Measurements from ENCODE around the gene ZNF586.

ZNF586 gene

GRCh38 chr19:57747472-57747807 is 22.0 kb upstream of the ZNF586 start:
- Histone ChIP-seq H3K27ac (no peak overlapping the region), H3K36me3 (replicated peaks) (peaks cover 25% of the 10 kb centered on the region), H3K4me3 (ENCODE audit: low read depth, low read length) (peak overlapping the region; percentile 99), H3K27me3 (replicated peaks) (no peaks in the 10 kb centered on the region)
- DNase-seq = no peak
- in situ Hi-C loops (cut with HindIII; ENCODE audit: low pct_ligation_motif_present, low sequenced_read_pairs) = no loop called here
- TF ChIP-seq CTCF (IDR thresholded peaks at IDR 0.05; ENCODE audit: low read depth, low read length, missing control alignments) = no peak

GRCh38 chr19:57748029-57748428 is 21.4 kb upstream of the ZNF586 start:
- Histone ChIP-seq H3K27ac (no peak overlapping the region), H3K4me3 (ENCODE audit: low read depth, low read length) (no peak overlapping the region), H3K36me3 (replicated peaks) (peaks cover 31% of the 10 kb centered on the region), H3K27me3 (replicated peaks) (no peaks in the 10 kb centered on the region)
- in situ Hi-C loops (cut with HindIII; ENCODE audit: low pct_ligation_motif_present, low sequenced_read_pairs) = no loop called here
- no peak for DNase-seq
- no peak for TF ChIP-seq CTCF (IDR thresholded peaks at IDR 0.05; ENCODE audit: low read depth, low read length, missing control alignments)

- no peak overlapping the region for H3K4me3 ChIP-seq (ENCODE audit: low read depth, low read length)
- DNase-seq = no peak
- in situ Hi-C loops (cut with HindIII; ENCODE audit: low pct_ligation_motif_present, low sequenced_read_pairs) = no loop called here
- H3K36me3 ChIP-seq (replicated peaks) = peaks cover 68% of the 10 kb centered on the region
- no peak overlapping the region for H3K27ac ChIP-seq
- no peak for TF ChIP-seq CTCF (IDR thresholded peaks at IDR 0.05; ENCODE audit: low read depth, low read length, missing control alignments)
- H3K27me3 ChIP-seq (replicated peaks) = no peaks in the 10 kb centered on the region
These were observed 15.3 kb upstream of the ZNF586 start for GRCh38 chr19:57754091-57754673.

GRCh38 chr19:57755031-57755430 is 14.4 kb upstream of the ZNF586 start:
- in situ Hi-C loops (cut with HindIII; ENCODE audit: low pct_ligation_motif_present, low sequenced_read_pairs) = no loop called here
- no peak for TF ChIP-seq CTCF (IDR thresholded peaks at IDR 0.05; ENCODE audit: low read depth, low read length, missing control alignments)
- no peaks in the 10 kb centered on the region for H3K27me3 ChIP-seq (replicated peaks)
- H3K4me3 ChIP-seq (ENCODE audit: low read depth, low read length) = no peak overlapping the region
- no peak for DNase-seq
- H3K27ac ChIP-seq = no peak overlapping the region
- H3K36me3 ChIP-seq (replicated peaks) = peaks cover 69% of the 10 kb centered on the region

- Histone ChIP-seq H3K27ac (no peak overlapping the region), H3K4me3 (ENCODE audit: low read depth, low read length) (no peak overlapping the region), H3K27me3 (replicated peaks) (no peaks in the 10 kb centered on the region), H3K36me3 (replicated peaks) (peaks cover 50% of the 10 kb centered on the region)
- in situ Hi-C loops (cut with HindIII; ENCODE audit: low pct_ligation_motif_present, low sequenced_read_pairs) = no loop called here
- DNase-seq = no peak
- no peak for TF ChIP-seq CTCF (IDR thresholded peaks at IDR 0.05; ENCODE audit: low read depth, low read length, missing control alignments)
These were observed 11.5 kb upstream of the ZNF586 start for GRCh38 chr19:57757941-57758340.

GRCh38 chr19:57759096-57759495 is 10.4 kb upstream of the ZNF586 start:
- no peak for TF ChIP-seq CTCF (IDR thresholded peaks at IDR 0.05; ENCODE audit: low read depth, low read length, missing control alignments)
- H3K36me3 ChIP-seq (replicated peaks) = peaks cover 38% of the 10 kb centered on the region
- H3K27ac ChIP-seq = no peak overlapping the region
- DNase-seq = no peak
- in situ Hi-C loops (cut with HindIII; ENCODE audit: low pct_ligation_motif_present, low sequenced_read_pairs) = no loop called here
- H3K27me3 ChIP-seq (replicated peaks) = no peaks in the 10 kb centered on the region
- H3K4me3 ChIP-seq (ENCODE audit: low read depth, low read length) = no peak overlapping the region
